GM19351 (cell line): ENCODE data around the gene CALM1.
"Not testable (repeated sequence)": the region's sequence is repeated elsewhere in the genome, so short reads cannot be mapped to it uniquely, and the experiment has no call there.

Source experiments
- ATAC-seq: cut with Tn5 transposase; IDR thresholded peaks from one replicate; pipeline ENCODE4 v1.9.1; 2021; ENCODE audit warnings: mild to moderate bottlenecking, moderate library complexity; ENCODE audit not compliant: unreplicated experiment

The CALM1 gene

DNA sequence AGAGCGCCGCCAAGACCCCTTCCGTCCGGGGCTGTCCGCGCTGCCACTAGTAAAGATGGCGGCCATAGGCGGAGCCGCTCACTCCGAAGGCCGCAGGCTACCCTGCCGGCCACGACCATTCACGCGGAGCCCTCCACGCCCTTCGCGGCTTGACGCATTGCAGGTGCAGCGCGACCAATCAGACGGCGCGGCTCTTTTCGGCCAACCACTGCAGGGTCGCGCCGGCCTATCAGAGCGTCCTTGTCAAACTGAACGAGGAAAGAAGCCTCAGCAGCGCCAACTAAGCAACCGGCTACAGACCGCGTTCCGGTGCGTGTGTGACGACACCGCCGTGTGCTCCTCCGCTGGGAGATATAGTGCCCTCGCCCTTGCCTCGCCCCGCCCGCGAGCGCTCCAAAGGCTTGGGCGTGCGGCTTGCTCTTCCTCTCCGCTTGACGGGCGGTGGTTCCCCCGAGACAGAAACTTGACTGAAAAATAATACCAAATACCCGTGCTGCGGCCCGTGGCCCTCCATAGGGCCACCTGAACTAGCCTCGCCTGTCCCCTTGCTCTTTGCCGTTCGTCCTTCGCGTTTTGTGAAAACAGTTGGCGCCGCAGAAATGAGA is 13.6 kb upstream of the CALM1 start:
- peak; percentile 89 for ATAC-seq

DNA sequence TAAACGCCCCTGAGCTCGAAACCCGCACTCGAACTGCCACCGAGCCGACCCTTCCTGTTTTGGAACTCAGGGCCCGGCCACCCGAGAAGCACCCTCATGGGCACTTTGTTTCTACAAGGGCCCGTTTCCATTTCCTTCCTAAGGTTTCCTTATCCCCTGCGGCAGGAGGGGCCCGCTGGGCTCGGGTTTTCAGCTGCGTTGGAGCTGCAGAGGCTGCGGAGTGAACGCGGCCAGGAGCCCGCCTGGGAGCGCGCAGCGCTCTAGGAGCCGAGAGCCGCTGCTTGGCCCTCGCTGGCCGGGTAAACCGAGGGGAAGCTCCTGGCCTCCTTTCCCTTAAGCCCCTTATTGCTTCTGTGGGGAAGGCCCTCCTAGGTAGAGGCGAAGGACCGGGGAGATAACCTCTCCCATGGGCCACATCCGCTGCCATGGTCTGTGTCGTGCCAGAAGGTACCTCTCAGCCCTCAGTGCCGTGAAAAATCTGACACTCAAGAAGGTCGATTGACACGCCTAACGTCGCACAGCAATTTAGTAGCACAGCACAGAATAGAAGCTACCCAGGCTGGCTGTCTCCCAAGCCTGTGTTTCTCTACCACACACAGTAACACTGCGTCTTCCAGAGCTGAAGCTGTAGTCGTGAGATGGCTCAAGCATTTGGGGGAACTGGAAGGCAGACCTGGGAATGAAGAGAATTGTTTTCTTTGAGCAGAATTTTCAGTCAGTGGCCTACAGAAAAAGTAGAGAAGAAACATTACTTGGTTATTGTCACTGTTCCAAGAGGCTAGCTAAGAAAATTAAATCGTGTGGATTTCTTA is 12.9 kb upstream of the CALM1 start:
- peak; percentile 1 for ATAC-seq

DNA sequence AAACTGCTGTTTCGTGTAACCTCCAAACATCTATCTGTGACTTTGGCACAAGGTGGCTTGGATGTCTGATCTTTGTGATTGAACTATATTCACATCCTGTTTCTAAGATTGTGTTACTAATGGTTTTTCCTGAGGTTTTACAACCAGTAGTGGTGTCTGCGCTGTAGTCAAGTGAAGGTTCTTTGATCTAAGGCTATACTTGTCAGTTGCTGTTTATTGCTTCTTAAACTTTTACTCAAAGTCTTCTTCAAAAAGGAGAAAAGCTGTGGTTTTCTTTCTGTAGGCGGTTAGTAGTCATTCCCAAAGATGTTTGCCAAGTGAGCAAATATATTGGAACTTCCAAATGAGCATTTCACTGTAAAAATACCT is 12.3 kb upstream of the CALM1 start:
- ATAC-seq: no peak

DNA sequence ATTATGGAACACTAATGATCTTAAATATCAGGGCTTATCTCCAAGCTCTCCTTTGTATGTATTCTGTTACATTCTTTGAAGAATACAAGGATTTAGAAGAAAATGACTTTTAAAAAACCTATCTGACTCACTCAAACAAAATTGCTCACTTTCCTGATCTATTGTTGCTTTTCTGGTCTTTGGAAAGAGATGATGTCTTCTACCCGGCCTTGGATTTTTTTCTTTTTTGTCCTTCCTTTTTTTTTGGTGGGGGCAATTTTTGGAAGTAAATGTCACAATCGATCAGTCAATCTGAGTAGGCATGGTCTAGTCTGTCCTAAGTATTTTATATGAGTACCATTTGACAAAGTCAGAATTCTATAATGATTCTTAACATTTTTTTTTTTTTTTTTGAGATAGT is 10.5 kb upstream of the CALM1 start:
- ATAC-seq: no peak

DNA sequence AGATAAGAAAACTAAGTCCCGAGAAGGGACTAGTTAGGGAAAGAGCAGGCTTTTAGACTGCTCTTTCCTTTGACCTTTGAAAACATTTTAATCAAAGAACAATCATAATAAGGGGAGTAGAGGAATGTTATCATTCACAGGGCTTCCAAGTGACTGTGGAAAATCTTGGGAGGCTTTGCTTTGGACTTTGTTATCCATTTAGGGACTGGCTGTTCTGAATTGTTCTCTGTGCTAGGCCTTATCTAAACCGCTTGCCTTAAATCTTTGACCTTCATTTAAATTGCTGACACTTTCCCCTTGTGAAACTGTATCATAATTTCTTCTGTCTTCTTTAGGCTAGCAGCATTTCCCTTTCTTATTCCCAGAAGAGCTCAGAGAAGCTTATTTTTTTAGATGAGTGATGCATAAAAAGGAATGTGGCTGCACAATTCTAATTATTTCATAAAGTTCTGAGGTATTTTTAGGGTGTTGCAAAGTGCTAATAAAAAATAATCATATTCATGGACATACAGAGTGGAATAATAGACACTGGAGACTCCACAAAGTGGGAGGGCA is 9.5 kb upstream of the CALM1 start:
- ATAC-seq: no peak

DNA sequence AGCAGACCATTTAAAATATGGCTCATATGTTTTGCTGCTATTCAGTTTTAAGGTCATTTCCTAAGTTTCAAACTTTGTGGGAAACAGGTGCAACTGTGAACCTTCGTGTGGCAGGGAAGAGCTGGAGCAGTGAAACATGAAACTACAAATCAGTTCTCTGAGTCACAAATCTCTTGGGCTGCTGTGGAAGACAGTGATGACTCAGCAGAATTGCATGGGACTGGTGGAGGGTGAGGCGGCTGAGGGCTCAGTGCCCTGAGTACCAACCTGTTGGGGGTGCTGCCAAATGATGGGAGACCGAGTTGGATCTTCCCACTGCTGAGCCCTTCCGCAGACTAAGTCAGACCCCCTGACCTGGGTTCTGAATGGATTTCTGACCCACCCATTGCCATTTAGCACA is 8.4 kb upstream of the CALM1 start:
- ATAC-seq: no peak

DNA sequence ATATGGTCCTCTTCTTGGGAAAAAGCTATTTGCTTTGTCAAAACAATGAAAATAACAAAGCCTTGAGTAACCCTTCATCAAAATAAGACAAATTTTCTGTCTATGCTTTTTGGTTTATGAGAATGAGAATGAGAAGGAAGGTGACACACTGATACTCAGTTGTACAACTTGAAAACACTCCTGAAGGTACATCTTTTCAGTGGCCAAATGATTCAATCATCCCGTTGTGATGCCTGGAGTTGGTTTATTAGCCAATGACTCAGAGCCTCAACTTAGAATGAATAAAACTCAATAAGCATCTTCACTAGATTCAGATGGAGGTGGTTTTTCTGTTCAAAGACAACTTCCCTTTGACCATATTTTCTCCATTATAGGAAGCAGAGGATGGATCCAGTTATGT is 7.8 kb upstream of the CALM1 start:
- ATAC-seq: no peak

DNA sequence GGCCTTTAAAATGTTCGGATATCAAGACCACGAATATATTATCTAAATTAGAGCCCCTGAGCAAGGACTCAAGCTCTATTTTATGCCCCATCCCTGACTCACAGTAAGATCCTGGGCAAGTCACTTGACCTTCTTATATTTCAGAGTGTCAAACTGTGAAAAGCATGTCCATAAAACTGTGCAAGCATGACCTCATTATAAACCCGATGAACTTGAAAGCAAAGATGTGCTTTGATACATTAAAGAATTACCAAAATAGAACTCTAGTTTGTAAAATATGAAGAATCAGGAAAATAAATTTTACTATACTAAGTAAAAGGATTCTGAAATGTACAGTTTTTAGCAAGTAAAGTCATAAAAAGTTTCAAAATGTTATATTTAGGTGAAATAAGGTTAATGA is 2.9 kb upstream of the CALM1 start:
- ATAC-seq: no peak

DNA sequence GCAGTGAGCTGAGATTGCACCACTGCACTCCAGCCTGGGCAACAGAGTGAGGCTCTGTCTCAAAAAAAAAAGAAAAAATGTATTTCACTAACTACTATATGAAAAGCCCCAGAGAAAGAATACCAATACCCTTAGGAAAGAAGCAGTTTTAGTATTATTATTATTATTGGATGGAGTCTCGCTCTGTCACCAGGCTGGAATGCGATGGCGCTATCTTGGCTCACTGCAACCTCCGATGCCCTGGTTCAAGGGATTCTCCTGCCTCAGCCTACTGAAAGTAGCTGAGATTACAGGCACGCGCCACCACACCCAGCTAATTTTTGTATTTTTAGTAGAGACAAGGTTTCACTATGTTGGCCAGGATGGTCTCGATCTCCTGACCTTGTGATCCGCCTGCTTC is 2.0 kb upstream of the CALM1 start:
- not testable (repeated sequence) for ATAC-seq

DNA sequence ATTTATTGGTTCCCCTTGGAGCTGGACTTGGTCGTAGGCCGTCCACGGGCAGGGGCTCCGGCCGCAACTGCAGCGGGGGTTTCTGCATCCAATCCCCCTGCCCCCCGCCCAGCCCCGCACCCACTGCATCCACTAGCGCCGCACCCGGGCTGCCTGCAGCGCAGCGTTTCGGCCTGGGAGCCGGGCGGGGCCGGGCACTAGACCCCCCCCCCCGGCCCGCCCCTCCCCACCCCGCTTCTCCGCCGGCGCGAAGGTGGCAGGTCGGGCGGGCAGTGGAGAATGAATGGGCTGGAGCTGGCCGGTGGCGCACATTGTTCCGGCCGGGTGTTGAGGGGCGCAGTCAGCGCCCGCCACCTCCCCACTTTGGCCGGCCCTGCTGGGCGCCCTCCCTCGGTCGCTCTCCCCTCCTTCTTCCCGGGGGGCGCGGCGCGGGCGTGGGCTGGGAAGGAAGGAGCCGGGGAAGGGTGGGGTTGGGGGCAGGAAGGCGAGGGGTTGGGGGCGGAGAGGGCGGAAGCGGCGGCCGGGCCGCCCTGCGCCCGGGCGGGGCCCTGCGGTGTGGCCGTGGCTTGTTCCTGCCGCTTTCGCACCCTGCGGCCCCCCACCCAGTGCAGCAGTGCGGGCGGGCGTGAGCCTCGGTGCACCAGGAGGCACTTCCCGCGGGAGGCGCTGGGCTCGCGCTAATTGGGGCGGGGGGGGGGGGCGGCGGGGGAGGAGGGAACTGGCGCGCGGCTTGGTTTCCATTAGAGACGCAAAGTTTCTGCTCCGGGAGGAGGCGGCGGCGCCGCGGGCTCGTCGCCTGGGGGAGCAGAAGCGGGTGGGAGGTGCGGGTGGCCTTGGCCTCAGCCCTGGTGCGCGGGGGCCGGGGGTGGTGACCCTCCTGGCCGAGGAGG is 841 bp downstream of the CALM1 start:
- peak; percentile 24 for ATAC-seq

DNA sequence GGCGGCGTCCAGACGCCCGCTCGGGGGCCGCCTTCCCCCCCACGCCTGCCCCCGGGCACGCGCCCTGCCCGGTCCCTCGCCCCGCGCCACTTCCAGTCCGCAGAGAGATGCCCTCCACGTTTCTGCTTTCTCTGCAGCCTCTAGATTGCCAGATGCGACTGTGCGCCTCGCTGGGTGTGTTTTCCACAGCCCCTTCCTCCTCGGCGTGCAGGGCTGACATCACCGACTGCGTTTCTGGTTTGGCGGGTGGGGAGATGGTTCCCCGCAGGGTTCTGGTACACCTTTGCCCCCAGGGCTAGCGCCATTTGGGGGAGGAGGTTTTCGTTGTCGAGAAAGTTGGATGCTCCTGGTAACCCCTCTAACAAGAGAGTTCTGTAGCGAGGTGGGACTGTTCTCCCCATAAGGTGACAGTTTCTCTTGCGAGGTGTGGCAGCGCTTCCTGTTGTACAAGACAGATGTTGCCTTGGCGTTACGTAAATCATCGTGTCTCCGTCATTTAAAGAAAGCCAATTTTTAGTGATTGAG is 1.5 kb downstream of the CALM1 start:
- ATAC-seq: peak; percentile 21

DNA sequence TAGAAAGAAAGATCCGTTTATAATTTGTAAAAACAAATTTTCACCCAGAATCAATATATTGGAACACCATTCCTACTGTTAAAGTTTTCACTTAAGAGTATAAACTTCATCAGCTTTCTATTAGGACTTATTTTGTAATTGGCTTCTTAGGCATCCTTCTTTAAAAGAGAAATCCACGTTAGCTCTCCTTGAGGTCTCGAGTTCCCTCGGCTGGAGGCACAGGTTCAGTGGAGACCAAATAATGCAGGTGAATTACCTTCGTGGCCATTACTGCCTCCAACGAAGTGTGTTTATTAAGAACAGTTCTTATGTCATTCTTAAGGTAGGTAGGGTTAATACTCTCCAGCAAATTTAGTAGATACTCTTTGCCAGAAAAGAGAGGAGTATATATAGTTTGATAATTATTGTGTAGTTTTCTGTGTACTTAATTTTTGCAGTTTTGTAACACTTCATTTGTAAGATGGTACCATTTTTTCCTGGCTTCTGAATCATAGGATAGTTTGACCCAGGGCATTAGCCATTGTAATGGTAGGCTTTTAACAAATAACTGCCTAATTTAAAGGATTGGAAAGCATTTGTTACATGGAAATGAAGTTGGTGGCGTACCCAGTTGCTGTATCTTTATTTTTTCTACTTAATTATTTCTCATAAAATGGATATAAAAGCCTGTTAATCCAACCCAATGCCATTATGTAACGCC is 2.2 kb downstream of the CALM1 start:
- ATAC-seq: no peak

DNA sequence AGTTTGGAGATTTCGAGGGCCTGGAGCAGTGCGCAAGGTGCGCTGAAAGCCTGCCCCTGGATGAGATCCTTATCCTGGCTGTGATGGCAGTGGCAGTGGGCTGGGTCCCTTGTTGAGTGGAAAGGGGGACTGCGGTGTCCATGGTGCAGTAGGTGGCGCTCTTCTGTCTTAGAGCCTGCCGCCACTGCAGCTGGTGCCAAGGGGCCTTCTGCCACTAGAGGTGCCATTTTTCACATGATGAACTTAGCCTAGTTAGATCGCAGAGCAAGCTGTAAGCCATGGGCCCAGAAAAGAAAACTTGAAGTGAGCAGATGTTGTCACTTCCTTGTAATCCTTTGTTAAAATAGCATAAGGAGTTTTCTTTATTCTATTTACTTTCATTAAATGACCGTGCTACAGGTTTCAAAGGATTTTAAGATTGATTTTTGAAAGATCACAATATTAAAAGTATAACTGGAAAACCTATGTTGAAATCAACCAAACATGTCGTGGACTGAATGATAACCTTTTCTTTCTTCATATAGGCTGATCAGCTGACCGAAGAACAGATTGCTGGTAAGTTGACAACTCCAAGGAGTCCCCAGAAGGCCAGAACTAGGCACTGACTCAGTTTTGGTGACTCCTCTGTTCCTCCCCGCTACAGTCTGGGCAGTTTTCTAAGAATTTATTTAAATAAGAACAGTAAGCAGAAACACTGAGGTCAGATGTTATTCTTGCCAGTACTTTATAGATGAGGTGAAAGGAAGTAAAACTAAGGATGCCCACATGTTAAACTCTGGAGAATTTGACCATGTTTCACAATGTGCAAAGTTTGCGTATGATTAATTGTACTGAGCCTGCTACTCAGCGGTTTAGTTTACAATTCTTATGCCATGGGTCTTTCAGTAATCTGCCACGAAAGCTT is 3.0 kb downstream of the CALM1 start:
- ATAC-seq: peak; percentile 56

DNA sequence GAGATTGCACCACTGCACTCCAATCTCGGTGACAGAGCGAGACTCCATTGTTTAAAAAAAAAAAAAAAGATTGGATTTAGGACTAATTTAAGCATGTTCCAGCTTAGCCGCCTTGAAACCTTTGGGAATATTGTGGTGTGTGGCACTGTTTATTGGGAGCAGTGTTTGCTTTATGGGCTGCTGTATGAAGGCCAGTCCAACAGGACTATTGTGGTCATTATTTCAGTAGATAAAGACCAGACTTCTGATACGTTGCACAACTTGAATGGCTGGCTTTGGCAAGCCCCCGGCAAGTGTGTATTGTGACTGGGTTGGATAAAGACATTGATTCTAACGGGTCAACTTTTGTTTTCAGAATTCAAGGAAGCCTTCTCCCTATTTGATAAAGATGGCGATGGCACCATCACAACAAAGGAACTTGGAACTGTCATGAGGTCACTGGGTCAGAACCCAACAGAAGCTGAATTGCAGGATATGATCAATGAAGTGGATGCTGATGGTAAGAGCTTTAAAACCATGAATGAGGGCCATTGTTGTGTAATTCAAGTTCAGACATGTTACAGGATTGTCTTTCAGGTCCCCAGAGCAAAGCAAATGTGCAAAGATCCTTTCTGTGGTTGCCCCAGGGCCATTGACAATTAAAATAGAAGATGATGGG is 4.2 kb downstream of the CALM1 start:
- no peak for ATAC-seq

DNA sequence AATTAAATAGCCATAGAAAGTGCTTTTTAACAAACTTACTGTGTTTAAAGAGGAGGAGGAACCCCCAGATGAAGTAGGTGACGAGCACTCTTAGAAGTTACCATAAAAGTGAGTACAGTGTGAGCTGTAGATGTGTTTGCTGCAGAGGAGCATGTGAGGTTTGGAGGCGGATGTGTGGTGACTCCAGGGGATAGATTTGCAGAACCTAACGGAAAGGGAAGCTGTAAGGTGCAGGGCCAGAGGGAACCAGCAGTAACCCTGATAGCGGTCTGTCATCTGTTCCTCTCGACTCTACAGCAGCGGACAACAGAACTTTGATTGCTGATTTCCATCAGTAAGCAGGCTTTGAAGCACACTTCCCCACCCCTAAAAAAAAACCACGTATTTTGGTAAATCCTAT is 5.2 kb downstream of the CALM1 start:
- ATAC-seq: no peak

DNA sequence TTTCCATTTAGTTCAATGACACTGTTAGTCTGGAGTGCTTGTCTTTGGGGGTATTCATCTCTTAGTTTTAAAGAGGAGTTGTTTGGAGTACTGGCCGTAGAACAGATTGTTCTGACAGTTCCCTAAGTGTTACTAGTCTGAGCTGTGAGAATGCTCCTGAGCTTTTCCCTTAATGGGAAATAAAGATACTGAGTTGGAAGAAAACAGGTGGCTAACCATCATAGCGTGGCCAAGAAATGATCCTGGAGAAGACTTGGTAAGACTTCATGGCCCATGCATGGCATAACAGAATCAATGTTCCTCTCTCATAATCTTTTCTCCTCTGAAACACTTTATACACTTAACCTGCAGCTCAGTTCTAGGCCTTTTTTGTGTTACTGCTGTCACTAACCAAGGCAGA is 6.2 kb downstream of the CALM1 start:
- ATAC-seq: no peak

DNA sequence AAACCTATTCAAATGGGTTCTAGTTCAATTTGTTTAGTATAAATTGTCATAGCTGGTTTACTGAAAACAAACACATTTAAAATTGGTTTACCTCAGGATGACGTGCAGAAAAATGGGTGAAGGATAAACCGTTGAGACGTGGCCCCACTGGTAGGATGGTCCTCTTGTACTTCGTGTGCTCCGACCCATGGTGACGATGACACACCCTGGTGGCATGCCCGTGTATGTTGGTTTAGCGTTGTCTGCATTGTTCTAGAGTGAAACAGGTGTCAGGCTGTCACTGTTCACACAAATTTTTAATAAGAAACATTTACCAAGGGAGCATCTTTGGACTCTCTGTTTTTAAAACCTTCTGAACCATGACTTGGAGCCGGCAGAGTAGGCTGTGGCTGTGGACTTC is 8.3 kb downstream of the CALM1 start:
- no peak for ATAC-seq

DNA sequence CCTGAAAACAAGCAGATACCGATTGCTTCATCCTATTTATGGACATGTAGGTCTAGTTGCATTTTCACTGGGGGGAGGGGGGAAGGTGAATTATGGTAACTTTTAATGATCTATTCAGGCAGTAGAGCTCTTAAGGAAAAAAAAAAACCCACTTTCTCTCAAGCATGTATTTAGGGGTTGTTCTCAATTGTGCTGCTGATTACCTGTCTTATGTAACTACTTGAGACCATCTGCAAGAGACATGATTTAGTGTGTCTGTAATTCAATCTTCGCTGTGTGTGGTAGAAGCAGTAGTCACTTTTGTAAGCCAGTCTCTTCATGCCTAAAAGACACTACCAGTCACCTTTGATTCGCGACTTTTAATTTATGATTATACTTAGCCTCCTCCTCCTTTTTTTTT is 8.9 kb downstream of the CALM1 start:
- no peak for ATAC-seq

DNA sequence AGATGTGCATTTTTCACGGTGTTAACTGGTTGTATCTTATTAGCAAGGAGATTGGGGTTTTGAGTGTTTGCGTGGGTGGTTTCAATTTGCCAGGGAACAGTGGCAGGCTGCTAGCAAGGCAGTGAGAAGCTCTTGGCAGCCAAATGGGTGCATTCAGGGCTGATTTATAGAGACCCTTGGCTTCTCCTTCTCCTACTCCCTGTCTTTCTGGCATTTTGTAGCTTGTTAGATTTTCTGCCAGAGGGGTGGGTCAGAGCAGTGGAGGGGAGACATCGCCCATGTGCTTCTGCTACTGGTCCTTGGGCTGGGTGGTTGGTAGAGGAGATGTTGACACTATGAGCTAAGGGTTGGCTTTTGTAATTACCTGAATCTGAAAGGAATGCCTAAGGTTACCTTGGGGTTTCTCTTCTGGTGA is 9.6 kb downstream of the CALM1 start:
- no peak for ATAC-seq
